ENCODE data around the gene MBD1.
"Not testable (repeated sequence)": the region's sequence is repeated elsewhere in the genome, so short reads cannot be mapped to it uniquely, and the experiment has no call there.

Gene MBD1

GRCh38 chr18:50288348-50289107, 7.2 kb upstream of the MBD1 start:
- DNase-seq: not testable (repeated sequence)

GRCh38 chr18:50287441-50288347, 6.4 kb upstream of the MBD1 start, which contains the start of gene CXXC1:
CXXC1 (minus strand) TSS chr18:50287692; CDS start chr18:50287589, 103 bp downstream.
- DNase-seq: peak; percentile 97

DNA sequence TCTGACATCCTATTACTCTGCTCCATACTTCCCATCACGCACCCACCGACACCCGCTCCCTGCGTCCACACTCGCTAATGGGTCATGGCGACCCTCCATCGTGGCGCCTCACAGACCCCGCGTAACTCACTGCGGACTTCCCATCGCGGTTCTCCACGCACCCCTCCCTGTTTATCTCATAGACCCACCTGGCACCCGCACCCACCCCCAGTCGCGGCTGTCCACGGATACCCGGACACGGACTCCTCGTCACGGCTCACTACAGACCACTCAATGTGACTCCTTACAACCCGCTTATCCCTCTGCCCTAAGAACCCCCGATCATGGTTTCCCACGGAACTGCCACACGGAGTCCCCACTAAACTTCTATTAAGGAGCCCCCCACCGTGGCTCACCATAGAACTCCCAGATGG, 5.7 kb upstream of the MBD1 start:
- no peak for DNase-seq

DNA sequence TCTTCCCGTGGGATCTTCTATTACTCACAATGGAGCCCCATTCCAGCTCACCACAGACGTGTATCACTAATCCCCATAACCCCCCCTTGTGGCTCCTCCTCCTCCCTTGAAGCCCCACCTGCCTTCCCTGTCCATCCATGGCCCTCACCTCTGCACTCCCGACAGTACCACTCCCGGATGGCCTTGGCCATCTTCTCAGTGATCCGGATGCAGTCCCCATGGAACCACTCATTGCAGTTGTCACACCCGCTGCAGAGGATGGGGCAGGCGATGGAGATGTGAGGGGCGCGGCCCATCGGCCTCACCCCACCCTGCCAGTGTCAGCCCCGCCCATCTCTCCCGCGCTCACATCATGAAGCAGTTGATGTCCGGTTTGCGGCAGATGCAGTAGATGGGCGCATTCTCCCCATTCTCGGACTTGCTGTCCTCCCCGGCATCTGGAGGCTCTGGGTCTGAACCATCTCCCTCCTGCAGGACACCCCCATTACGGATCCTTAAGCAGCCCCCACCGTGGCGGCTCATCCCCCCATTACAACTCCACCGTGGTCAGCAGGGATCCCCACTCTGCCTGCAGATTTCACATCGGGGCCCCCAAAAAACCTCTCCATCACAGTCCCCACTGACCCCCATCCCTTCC, 5.2 kb upstream of the MBD1 start:
- DNase-seq: peak; percentile 59

DNA sequence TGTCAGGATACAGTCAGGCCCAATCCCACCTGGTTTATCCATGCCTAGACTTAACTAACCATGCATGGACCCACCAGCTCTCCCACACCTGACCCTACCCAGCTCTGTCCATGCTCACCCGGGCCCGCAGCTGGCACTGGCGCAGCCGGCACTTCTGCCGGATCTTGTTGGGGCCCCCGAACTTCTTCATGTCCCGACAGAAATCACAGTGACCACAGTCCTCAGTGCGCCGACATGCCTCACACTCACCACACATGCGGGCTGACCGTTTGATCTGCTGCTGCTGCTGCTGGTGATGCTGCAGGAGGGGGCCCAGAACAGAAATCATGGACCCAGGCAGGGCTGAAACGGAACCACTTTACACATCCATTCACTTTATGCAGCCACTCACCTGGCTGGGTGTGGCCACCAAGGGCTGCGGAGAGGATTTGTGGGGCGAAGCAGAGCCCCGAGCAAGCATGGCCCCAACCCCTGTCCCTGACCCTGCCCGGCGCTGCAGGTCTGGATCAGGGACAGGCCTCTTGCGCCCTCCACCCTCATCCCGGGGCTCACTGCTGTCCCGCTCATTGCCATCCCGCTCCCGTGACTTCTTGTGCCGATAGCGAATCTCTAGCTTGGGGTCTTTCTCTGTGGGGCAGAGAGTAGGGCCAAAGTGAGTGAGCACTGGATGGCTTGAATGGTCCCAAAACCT, 4.5 kb upstream of the MBD1 start:
- no peak for DNase-seq

DNA sequence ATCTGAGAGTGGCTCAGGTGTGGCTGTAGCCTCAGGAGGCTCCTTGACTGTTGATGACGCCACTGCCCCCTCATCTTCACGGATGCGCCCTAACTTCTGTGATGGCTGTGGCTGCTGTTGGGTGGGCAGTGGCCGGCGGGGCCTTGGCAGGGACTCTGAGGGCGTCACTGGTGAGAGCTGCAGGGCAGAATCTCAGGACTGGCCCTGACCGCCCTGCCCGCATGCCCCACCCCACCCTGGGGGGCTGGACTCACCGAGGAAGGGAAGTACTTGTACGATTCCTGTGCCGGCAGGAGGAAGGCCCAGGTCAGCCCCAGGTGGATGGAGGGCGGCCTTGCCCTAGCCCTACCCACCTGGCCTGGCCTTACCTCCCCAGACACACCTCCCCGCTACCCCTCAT, 3.7 kb upstream of the MBD1 start:
- no peak for DNase-seq

GRCh38 chr18:50284255-50284885, 3.0 kb upstream of the MBD1 start:
- DNase-seq: no peak

- no peak for DNase-seq
Measured at GRCh38 chr18:50283469-50284209, 2.3 kb upstream of the MBD1 start.

- DNase-seq: no peak
Measured at GRCh38 chr18:50282521-50283335, 1.4 kb upstream of the MBD1 start.

GRCh38 chr18:50281972-50282520, 723 bp upstream of the MBD1 start:
- DNase-seq: no peak

GRCh38 chr18:50280707-50281294, 522 bp downstream of the MBD1 start:
- no peak for DNase-seq

- no peak for DNase-seq
Measured at GRCh38 chr18:50279752-50280151, 1.6 kb downstream of the MBD1 start.

DNA sequence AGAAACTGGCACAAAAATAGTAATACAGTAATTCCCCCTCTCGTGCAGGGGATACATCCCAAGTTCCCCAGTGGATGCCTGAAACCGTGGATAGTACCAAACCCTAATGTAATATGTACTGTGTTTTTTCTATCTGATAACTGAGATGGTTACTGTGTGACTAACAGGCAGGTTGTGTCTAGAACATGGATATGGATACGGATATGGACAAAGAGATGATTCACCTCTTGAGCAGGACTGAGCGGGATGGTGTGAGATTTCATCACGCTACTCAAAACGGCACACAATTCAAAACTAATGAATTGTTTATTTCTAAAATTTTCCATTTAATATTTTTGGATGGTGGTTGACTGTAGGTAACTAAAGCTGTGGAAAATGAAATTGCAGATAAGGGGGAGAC, 3.4 kb downstream of the MBD1 start:
- DNase-seq: no peak

DNA sequence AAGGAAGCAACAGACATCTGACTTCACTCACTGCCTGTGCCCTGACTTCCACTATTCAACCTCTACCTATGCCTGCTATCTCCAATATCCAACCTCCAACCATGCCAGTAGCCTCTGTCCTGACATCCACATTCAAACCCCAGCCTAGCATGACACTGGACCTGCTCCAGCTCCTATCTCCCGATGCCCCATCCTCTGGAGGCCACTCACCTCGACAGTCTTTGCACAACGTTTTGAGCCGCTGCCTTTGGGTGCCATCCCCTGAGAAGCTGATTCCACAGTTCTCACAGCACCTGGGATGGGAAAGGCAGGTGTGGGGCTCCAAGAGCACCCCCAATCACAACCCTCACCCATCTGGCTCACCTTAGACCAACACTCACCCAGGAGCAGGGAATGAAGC, 4.9 kb downstream of the MBD1 start:
- DNase-seq: no peak

- no peak for DNase-seq
Measured at GRCh38 chr18:50275503-50276036, 5.8 kb downstream of the MBD1 start.

- no peak for DNase-seq
Measured at GRCh38 chr18:50274941-50275340, 6.4 kb downstream of the MBD1 start.

DNA sequence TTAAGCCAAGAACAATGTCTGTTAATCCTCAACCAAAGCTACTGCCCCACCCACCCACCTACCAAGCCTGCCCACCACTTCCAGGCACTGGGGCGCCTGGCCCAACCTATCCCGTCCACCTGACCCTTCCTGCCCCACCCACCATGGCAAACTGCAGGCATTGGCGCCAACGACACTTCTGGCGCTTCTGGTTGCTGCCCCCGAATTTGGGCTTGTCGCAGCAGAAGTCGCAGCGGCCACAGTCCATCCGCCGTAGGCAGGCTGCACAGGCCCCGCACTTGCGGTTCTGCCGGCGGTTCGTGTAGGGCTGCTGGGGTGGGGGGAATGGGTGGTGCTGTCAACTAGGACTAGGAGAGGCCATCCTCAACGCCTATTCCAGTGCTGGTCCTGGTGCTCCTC, 7.3 kb downstream of the MBD1 start:
- DNase-seq: no peak

DNA sequence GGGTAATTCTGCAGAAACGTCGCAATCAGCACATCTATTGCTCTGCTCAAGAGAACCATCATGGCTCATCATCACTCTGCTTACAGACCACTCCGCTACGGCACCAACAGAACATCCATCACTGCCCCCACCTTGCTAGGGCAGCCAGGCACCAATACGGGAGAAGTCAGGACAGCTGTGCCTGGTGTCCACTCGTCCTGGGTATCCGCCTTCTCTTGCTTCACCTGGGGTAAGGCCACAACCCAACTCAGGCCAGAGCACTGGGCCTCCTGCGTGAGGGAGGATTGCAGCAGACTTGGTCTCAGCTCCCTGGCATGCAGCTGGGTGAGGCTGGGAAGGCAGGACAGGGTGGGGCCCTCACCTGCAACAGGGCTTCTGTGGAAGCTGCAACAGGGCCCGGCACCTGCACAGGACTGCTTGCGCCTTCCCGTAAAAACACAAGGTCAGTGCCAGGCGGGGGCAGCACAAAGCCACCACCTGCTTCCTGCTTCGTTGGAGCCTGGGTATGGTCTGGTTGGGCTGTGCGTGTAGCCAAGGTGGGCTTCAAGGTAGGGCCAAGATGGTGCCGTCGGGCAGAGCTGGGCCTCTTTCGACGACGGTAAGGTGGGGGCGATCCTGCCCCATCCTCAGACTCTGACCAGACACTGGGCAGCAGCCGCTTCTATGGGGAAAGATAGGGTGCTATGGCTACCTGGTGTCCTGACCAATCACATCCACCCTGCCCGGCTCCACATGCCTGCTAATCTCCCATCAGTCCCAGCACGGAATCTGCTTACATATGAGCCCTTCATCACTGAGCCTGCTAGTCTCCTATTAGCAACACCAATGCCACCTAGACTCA, 7.9 kb downstream of the MBD1 start:
- no peak for DNase-seq

- DNase-seq: no peak
Measured at GRCh38 chr18:50272568-50272967, 8.8 kb downstream of the MBD1 start.
